GM13977 (cell line): ENCODE data around the gene ZNF366.

Experiments
- DNase-seq: peaks from one replicate; pipeline ENCODE4 v3.0.0; 2012; ENCODE audit warnings: low spot score
- in situ Hi-C: fragments of 300-500 bp; cut with MboI; formaldehyde crosslinking; loops from one replicate; pipeline ENCODE4 v1.12.0; 2022; ENCODE audit warnings: low sequenced_read_pairs, low pct_unique_long_range_greater_than_20kb, mixed read lengths, inconsistent platforms; ENCODE audit not compliant: unreplicated experiment
- TF ChIP-seq, protein P1 (sequence below): IDR thresholded peaks from 2 replicates; pipeline ENCODE4 v1.5.1; 2012; ENCODE audit warnings: mild to moderate bottlenecking, control low read depth; ENCODE audit not compliant: insufficient read depth; ENCODE audit errors: extremely low read depth, missing control alignments

The ZNF366 gene

GRCh38 chr5:72543811-72544210 is 36.6 kb upstream of the ZNF366 start:
- no peak for DNase-seq
- TF ChIP-seq, protein P1, sequence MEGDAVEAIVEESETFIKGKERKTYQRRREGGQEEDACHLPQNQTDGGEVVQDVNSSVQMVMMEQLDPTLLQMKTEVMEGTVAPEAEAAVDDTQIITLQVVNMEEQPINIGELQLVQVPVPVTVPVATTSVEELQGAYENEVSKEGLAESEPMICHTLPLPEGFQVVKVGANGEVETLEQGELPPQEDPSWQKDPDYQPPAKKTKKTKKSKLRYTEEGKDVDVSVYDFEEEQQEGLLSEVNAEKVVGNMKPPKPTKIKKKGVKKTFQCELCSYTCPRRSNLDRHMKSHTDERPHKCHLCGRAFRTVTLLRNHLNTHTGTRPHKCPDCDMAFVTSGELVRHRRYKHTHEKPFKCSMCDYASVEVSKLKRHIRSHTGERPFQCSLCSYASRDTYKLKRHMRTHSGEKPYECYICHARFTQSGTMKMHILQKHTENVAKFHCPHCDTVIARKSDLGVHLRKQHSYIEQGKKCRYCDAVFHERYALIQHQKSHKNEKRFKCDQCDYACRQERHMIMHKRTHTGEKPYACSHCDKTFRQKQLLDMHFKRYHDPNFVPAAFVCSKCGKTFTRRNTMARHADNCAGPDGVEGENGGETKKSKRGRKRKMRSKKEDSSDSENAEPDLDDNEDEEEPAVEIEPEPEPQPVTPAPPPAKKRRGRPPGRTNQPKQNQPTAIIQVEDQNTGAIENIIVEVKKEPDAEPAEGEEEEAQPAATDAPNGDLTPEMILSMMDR, result no peak
- in situ Hi-C loops, result no loop called here

GRCh38 chr5:72543365-72543764 is 36.2 kb upstream of the ZNF366 start:
- in situ Hi-C loops, result no loop called here
- TF ChIP-seq, protein P1, result no peak
- no peak for DNase-seq

DNA sequence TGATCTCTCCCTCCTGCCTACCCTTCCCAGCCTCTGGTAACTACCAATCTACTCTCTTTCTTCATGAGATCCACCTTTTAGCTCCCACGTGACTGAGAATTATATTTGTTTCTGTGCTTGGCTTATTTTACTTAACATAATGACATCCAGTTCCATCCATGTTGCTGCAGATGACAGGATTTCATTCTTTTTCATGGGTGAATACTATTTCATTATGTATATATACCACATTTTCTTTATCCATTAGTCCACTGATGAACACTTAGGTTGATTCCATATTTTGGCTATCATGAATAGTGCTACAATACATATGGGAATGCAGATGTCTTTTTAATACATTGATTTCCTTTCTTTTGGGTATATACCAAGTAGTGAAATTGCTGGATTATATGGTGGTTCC is 35.5 kb upstream of the ZNF366 start:
- in situ Hi-C loops, result no loop called here
- TF ChIP-seq, protein P1, result no peak
- no peak for DNase-seq

DNA sequence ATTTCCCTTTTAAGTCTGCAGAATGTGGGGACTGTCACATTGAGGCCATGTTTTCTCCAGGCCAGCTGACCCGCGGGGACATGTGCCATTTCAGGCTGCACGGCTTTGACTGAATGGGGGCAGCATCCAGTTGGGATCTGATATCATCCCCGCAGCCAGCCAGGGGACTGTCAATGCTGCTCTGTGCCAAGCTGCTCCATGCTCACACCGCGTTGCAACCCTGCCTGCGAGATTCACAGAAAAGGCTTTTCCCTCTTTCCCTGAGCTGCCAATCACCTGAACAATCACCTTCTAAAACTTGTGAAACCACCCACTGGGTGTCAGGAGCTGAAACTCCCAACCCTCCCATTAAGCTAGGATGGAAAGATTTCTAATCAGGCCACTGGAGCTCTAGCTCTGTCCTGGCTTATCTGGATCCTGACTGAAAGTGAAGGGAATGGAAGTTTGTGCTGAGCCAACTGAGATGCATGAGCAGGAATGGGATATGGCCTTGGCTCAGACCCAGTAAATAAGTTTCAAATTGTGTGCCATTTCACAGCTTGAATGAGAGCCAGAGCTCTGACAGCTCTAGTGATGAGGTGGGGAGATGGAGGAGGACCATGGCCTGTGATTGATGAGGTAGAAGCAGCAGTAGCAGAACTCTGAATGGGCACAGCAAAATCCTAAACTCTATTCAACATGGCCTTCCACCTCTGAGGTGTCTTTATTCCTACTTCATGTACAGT is 34.5 kb upstream of the ZNF366 start:
- no peak for DNase-seq
- in situ Hi-C loops, result no loop called here
- TF ChIP-seq, protein P1, result no peak

DNA sequence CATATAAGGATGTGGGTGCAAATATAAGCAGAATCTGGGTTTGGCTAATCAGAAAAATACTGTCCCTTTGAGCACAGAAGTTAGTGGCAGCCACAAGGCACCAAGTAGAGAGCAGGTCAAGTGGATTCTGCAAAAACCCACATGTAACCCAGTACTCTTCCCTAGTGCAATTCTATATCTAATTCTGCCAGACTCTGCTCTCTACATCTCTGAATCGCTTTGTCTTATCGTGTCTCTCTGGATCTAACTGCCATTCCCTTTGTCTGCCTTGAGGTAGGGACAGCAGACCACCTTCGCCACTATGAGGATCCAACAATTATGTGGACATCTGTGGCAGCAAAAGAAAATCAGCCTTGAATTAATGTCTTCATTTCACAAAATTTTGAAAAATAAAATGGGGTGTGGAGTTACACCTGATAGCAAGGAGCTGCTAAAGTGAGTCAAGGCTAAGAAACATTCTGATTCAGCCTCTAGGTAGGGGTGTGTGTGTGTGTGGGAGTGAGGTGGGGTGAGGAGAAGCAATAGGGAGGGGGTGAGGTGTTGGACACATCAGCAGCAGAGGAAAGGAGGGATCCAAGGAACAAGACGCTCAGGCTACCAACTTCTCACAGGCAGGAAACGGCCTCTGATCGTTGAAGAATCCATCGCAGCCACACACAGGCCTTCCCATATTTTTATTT is 33.7 kb upstream of the ZNF366 start:
- no peak for DNase-seq
- TF ChIP-seq, protein P1, result no peak
- in situ Hi-C loops, result no loop called here

- TF ChIP-seq, protein P1, result no peak
- DNase-seq, result no peak
- in situ Hi-C loops, result no loop called here
These were observed 32.5 kb upstream of the ZNF366 start for GRCh38 chr5:72539726-72540125.
